MG63 (cell line): ENCODE data around the gene BICD2. TPM values are rescaled to one million over a fixed set of nuclear protein-coding genes. Genes with fewer than 3 reads are reported as not detected.

Experiments
- DNase-seq: peaks from one replicate; pipeline ENCODE4 v3.0.0-alpha.2; 2020
- H3K27me3 ChIP-seq: fragments of 250-450 bp; sonication (Bioruptor Pico); 2 replicates; pipeline ENCODE4 v1.5.1; 2020; ENCODE audit warnings: mild to moderate bottlenecking, moderate library complexity
- H3K36me3 ChIP-seq: fragments of 250-450 bp; sonication (Bioruptor Pico); 2 replicates; pipeline ENCODE4 v1.5.1; 2020; ENCODE audit warnings: mild to moderate bottlenecking, moderate library complexity
- H3K4me3 ChIP-seq: fragments of 250-450 bp; sonication (Bioruptor Pico); 2 replicates; pipeline ENCODE4 v1.5.1; 2020; ENCODE audit warnings: mild to moderate bottlenecking, moderate library complexity
- H3K9me3 ChIP-seq: fragments of 250-450 bp; sonication (Bioruptor Pico); 2 replicates; pipeline ENCODE4 v1.5.1; 2020; ENCODE audit warnings: mild to moderate bottlenecking, moderate library complexity
- total RNA-seq: library from RNA; depleted of rRNA; stranded (reverse); fragments of >200 nt; shearing (Covaris generic); gene quantifications from 2 replicates; pipeline ENCODE4 v1.2.3, GENCODE V29; 2014; ENCODE audit warnings: low replicate concordance; rRNA removed

BICD2 gene
- total RNA-seq, 1 experiment from 2014 or later, result 49.5 TPM

GRCh38 chr9:92679413-92680165 lies 85.0 kb downstream of the BICD2 start:
- no peaks in the 10 kb centered on the region for H3K9me3 ChIP-seq
- no peak overlapping the region for H3K4me3 ChIP-seq
- DNase-seq, result no peak
- H3K27me3 ChIP-seq, result no peaks in the 10 kb centered on the region
- H3K36me3 ChIP-seq, result no peaks in the 10 kb centered on the region

GRCh38 chr9:92671323-92671722 lies 93.3 kb downstream of the BICD2 start:
- H3K36me3 ChIP-seq, result peaks cover 10% of the 10 kb centered on the region
- H3K4me3 ChIP-seq, result peak overlapping the region; percentile 90

GRCh38 chr9:92669890-92670708 lies 94.5 kb downstream of the BICD2 start, which contains the start of gene IPPK:
Gene IPPK (minus strand): TSS chr9:92670131. CDS start chr9:92669988, 143 bp downstream.
- Histone ChIP-seq H3K27me3 (no peaks in the 10 kb centered on the region), H3K4me3 (peak within 1 kb of the TSS; percentile 90), H3K36me3 (peaks cover 15% of the 10 kb centered on the region), H3K9me3 (no peaks in the 10 kb centered on the region)
- peak; percentile 99 for DNase-seq

More at GRCh38 chr9:92671323-92671722, 93.3 kb downstream of the BICD2 start:
- Histone ChIP-seq H3K27me3 (no peaks in the 10 kb centered on the region), H3K9me3 (no peaks in the 10 kb centered on the region)
- DNase-seq, result peak; percentile 89

- peak; percentile 45 for DNase-seq
- Histone ChIP-seq H3K27me3 (no peaks in the 10 kb centered on the region), H3K9me3 (no peaks in the 10 kb centered on the region), H3K4me3 (peak overlapping the region; percentile 90), H3K36me3 (peaks cover 15% of the 10 kb centered on the region)
Measured at GRCh38 chr9:92669527-92669889, 95.1 kb downstream of the BICD2 start.

- peak; percentile 76 for DNase-seq
- H3K36me3 ChIP-seq, result peaks cover 15% of the 10 kb centered on the region
- H3K4me3 ChIP-seq, result peak overlapping the region; percentile 90
- no peaks in the 10 kb centered on the region for H3K27me3 ChIP-seq
- H3K9me3 ChIP-seq, result no peaks in the 10 kb centered on the region
Measured at GRCh38 chr9:92668746-92669526, 95.7 kb downstream of the BICD2 start.

GRCh38 chr9:92666912-92667532 lies 97.6 kb downstream of the BICD2 start:
- Histone ChIP-seq H3K4me3 (no peak overlapping the region), H3K9me3 (no peaks in the 10 kb centered on the region), H3K27me3 (no peaks in the 10 kb centered on the region), H3K36me3 (peaks cover 21% of the 10 kb centered on the region)
- no peak for DNase-seq

GRCh38 chr9:92666236-92666635 lies 98.4 kb downstream of the BICD2 start:
- H3K9me3 ChIP-seq, result no peaks in the 10 kb centered on the region
- no peak for DNase-seq
- H3K27me3 ChIP-seq, result no peaks in the 10 kb centered on the region
- peaks cover 21% of the 10 kb centered on the region for H3K36me3 ChIP-seq
- H3K4me3 ChIP-seq, result no peak overlapping the region

- Histone ChIP-seq H3K9me3 (no peaks in the 10 kb centered on the region), H3K36me3 (peaks cover 21% of the 10 kb centered on the region), H3K27me3 (no peaks in the 10 kb centered on the region), H3K4me3 (no peak overlapping the region)
- DNase-seq, result no peak
Measured at GRCh38 chr9:92665836-92666235, 98.8 kb downstream of the BICD2 start.

GRCh38 chr9:92664394-92665152 lies 100.1 kb downstream of the BICD2 start:
- Histone ChIP-seq H3K9me3 (no peaks in the 10 kb centered on the region), H3K4me3 (no peak overlapping the region), H3K36me3 (peaks cover 21% of the 10 kb centered on the region), H3K27me3 (no peaks in the 10 kb centered on the region)
- no peak for DNase-seq

- H3K36me3 ChIP-seq, result peaks cover 21% of the 10 kb centered on the region
- no peak for DNase-seq
- H3K27me3 ChIP-seq, result no peaks in the 10 kb centered on the region
- H3K4me3 ChIP-seq, result no peak overlapping the region
- H3K9me3 ChIP-seq, result no peaks in the 10 kb centered on the region
Measured at GRCh38 chr9:92663951-92664350, 100.7 kb downstream of the BICD2 start.

GRCh38 chr9:92663126-92663525 lies 101.5 kb downstream of the BICD2 start:
- Histone ChIP-seq H3K9me3 (no peaks in the 10 kb centered on the region), H3K36me3 (peaks cover 27% of the 10 kb centered on the region), H3K27me3 (no peaks in the 10 kb centered on the region), H3K4me3 (no peak overlapping the region)
- DNase-seq, result no peak

- no peaks in the 10 kb centered on the region for H3K9me3 ChIP-seq
- DNase-seq, result no peak
- peaks cover 26% of the 10 kb centered on the region for H3K36me3 ChIP-seq
Measured at GRCh38 chr9:92661743-92662142, 102.9 kb downstream of the BICD2 start.

More at GRCh38 chr9:92661743-92662142, 102.9 kb downstream of the BICD2 start:
- Histone ChIP-seq H3K4me3 (no peak overlapping the region), H3K27me3 (no peaks in the 10 kb centered on the region)

Other genes with a start within 250 kb of the BICD2 start
- gene ECM2, start 228.8 kb downstream of the BICD2 start, total RNA-seq, result 0.95 TPM in 1 of 2 replicates, not detected in the other
- gene IPPK, start 94.7 kb downstream of the BICD2 start, total RNA-seq, result 9.8 and 13.3 TPM in 2 replicates
- gene ZNF484, start 113.2 kb upstream of the BICD2 start, total RNA-seq, result 5.1 and 6.5 TPM in 2 replicates
- not detected in 2 replicates for gene FGD3, start 182.7 kb upstream of the BICD2 start, total RNA-seq